Measurements from ENCODE around the gene LTBP1. TPM values are rescaled to one million over a fixed set of nuclear protein-coding genes. Genes with fewer than 3 reads are reported as not detected.

LTBP1 gene
- total and polyA plus RNA-seq, 10 of the 15 experiments (the other 5 are each of a cell fraction or from before 2014, with no cell fraction given), result 0.01 to 0.28 (median 0.12) TPM; not detected in 2

GRCh38 chr2:33137331-33137730 lies 190.6 kb downstream of the LTBP1 start:
- WGBS (ENCODE audit: insufficient coverage, insufficient replicate concordance, low lambda C conversion rate, missing lambda C conversion rate), result 4% methylated on average over 1 of the region's 1 CpG
- TF ChIP-seq SREBF1 (IDR thresholded peaks at IDR 0.05; ENCODE audit: low read length) (no peak), SREBF2 (IDR thresholded peaks at IDR 0.05; ENCODE audit: low read length) (no peak), CBX3 (IDR thresholded peaks at IDR 0.05; ENCODE audit: borderline replicate concordance, low read depth) (no peak), MYC (IDR thresholded peaks at IDR 0.05; ENCODE audit: insufficient read depth, insufficient read length, insufficient replicate concordance, low read length, severe bottlenecking) (no peak), PKNOX1 (IDR thresholded peaks at IDR 0.05) (no peak), ZNF384 (IDR thresholded peaks at IDR 0.05; ENCODE audit: borderline replicate concordance, low read depth, low read length) (no peak), CUX1 (IDR thresholded peaks at IDR 0.05; ENCODE audit: insufficient replicate concordance, low read depth, low read length) (no peak), ZNF24 (IDR thresholded peaks at IDR 0.05) (no peak), POLR2AphosphoS5 (IDR thresholded peaks at IDR 0.05; ENCODE audit: low read length) (no peak), CBFB (IDR thresholded peaks at IDR 0.05; ENCODE audit: low read depth) (no peak)
- no peaks in the 10 kb centered on the region for H3K36me3 ChIP-seq (ENCODE audit: control insufficient read depth in 2 of 2, insufficient read depth in 2 of 2, low read length in 1 of 2)
- in situ Hi-C loops (cut with MboI), result no loop called here
- DNase-seq (ENCODE audit: low read depth, low spot score), result no peak
- ChIA-PET POLR2A (interaction anchor here (0.7 kb wide), 1 partner anchor 1827 kb away, joined by 3 read pairs; no protein-coding TSS in a partner anchor), RAD21 (ENCODE audit: unreplicated experiment) (no interaction called here), SMC1A (ENCODE audit: uncharacterized antibody, unreplicated experiment) (no interaction called here), CTCF (interaction anchor here (0.6 kb wide), 1 partner anchor 416 kb away, joined by 4 read pairs; no protein-coding TSS in a partner anchor)
- intact Hi-C loops (cut with micrococcal nuclease; ENCODE audit: unreplicated experiment), result no loop called here
- H3K27me3 ChIP-seq (replicated peaks in 1 of 2; ENCODE audit: control insufficient read depth in 2 of 2, insufficient read depth in 2 of 2, low read length in 1 of 2), result peaks cover 0 to 2% of the 10 kb centered on the region in 2 experiments; a peak in 1 of 4 replicates
- no peaks in the 10 kb centered on the region for H3K79me2 ChIP-seq (ENCODE audit: control insufficient read depth, insufficient read depth, low read length)
- no peak overlapping the region for H3K4me2 ChIP-seq (ENCODE audit: control insufficient read depth, insufficient read depth)
- H3K27ac ChIP-seq (ENCODE audit: control insufficient read depth, insufficient read depth), result no peak overlapping the region
- no peaks in the 10 kb centered on the region for H4K20me1 ChIP-seq (ENCODE audit: control insufficient read depth, insufficient read depth)
- H3K4me1 ChIP-seq (ENCODE audit: control insufficient read depth, insufficient read depth, low read length), result no peaks in the 10 kb centered on the region
- no peak for ATAC-seq
- no peak overlapping the region for H3K9ac ChIP-seq (ENCODE audit: control insufficient read depth, insufficient read depth, low read length)
- BruUV-seq (replicated peaks), result no TSS peak
- H2AFZ ChIP-seq (ENCODE audit: control insufficient read depth, low read depth, low read length), result no peak overlapping the region
- H3K9me3 ChIP-seq (replicated peaks; ENCODE audit: control insufficient read depth, insufficient read depth, low read length), result no peaks in the 10 kb centered on the region
- H3K4me3 ChIP-seq, result no peak overlapping the region
- no peak for FAIRE-seq

All from GM12878 (cell line).